H9 (cell line): Measurements from ENCODE around the gene PROCA1. TPM values are rescaled to one million over a fixed set of nuclear protein-coding genes. Genes with fewer than 3 reads are reported as not detected.
A peak's percentile ranks its signal among the peaks of the same experiment; 100 is the strongest.

Experiments used
- DNase-seq: peaks from one replicate; pipeline ENCODE4 v3.0.0-alpha.2; 2017
- H2AFZ ChIP-seq: one replicate; pipeline ENCODE4 v1.6.1; 2013; ENCODE audit warnings: mild to moderate bottlenecking, low read length, control low read depth, moderate library complexity
- H2AK5ac ChIP-seq: 2 replicates; pipeline ENCODE4 v1.6.1; 2013; ENCODE audit warnings: low read length, control low read depth, mixed read lengths; ENCODE audit not compliant: insufficient read length
- H2BK120ac ChIP-seq: one replicate; pipeline ENCODE4 v1.6.1; 2013; ENCODE audit warnings: low read depth, mild to moderate bottlenecking, low read length, control low read depth, inconsistent platforms; ENCODE audit not compliant: poor library complexity, severe bottlenecking
- H2BK12ac ChIP-seq: 2 replicates; pipeline ENCODE4 v1.6.1; 2013; ENCODE audit warnings: low read length, control low read depth, mixed read lengths, low read depth; ENCODE audit not compliant: insufficient read length
- H2BK15ac ChIP-seq: 2 replicates; pipeline ENCODE4 v1.6.1; 2013; ENCODE audit warnings: low read depth, low read length, control low read depth
- H2BK20ac ChIP-seq: one replicate; pipeline ENCODE4 v1.6.1; 2013; ENCODE audit warnings: low read depth, mild to moderate bottlenecking, low read length, control low read depth, inconsistent platforms; ENCODE audit not compliant: poor library complexity, severe bottlenecking
- H2BK5ac ChIP-seq: 2 replicates; pipeline ENCODE4 v1.6.1; 2013; ENCODE audit warnings: low read length, control low read depth, mixed read lengths; ENCODE audit not compliant: insufficient read length
- H3K14ac ChIP-seq: 2 replicates; pipeline ENCODE4 v1.6.1; 2013; ENCODE audit warnings: low read length, control low read depth; ENCODE audit not compliant: insufficient read depth
- H3K18ac ChIP-seq: 2 replicates; pipeline ENCODE4 v1.6.1; 2013; ENCODE audit warnings: low read depth, mild to moderate bottlenecking, mixed read lengths, low read length, control low read depth; ENCODE audit not compliant: insufficient read length
- H3K23ac ChIP-seq: 2 replicates; pipeline ENCODE4 v1.6.1; 2013; ENCODE audit warnings: low read length, control low read depth, mixed read lengths, low read depth; ENCODE audit not compliant: insufficient read length
- H3K23me2 ChIP-seq: 2 replicates; pipeline ENCODE4 v1.6.1; 2013; ENCODE audit warnings: low read depth, mild to moderate bottlenecking, mixed read lengths, low read length, control low read depth; ENCODE audit not compliant: insufficient read length, poor library complexity, severe bottlenecking
- H3K27ac ChIP-seq: 2 replicates; pipeline ENCODE4 v1.5.1; 2013; ENCODE audit warnings: low read length, control low read depth, mixed read lengths, low read depth; ENCODE audit not compliant: insufficient read length
- H3K27me3 ChIP-seq: 2 replicates; pipeline ENCODE4 v1.6.1; 2013; ENCODE audit warnings: low read length, control low read depth, inconsistent platforms; ENCODE audit not compliant: insufficient read depth
- H3K4ac ChIP-seq: 2 replicates; pipeline ENCODE4 v1.6.1; 2013; ENCODE audit warnings: low read depth, mild to moderate bottlenecking, control low read depth, inconsistent platforms, low read length, moderate library complexity
- H3K4me1 ChIP-seq: 2 replicates; pipeline ENCODE4 v1.6.1; 2013; ENCODE audit warnings: low read length, control low read depth, inconsistent platforms; ENCODE audit not compliant: insufficient read depth
- H3K4me2 ChIP-seq: 2 replicates; pipeline ENCODE4 v1.6.1; 2013; ENCODE audit warnings: low read length, control low read depth, mixed read lengths; ENCODE audit not compliant: insufficient read length, insufficient read depth
- H3K56ac ChIP-seq: 2 replicates; pipeline ENCODE4 v1.6.1; 2013; ENCODE audit warnings: low read depth, mild to moderate bottlenecking, mixed read lengths, low read length, control low read depth; ENCODE audit not compliant: insufficient read length
- H3K79me1 ChIP-seq: 2 replicates; pipeline ENCODE4 v1.6.1; 2013; ENCODE audit warnings: low read depth, mild to moderate bottlenecking, moderate library complexity, low read length, control low read depth, inconsistent platforms; ENCODE audit not compliant: insufficient read depth, poor library complexity, severe bottlenecking
- H3K79me2 ChIP-seq: 2 replicates; pipeline ENCODE4 v1.6.1; 2013; ENCODE audit warnings: low read length, control low read depth, inconsistent platforms; ENCODE audit not compliant: insufficient read depth
- H3K9ac ChIP-seq: 2 replicates; pipeline ENCODE4 v1.6.1; 2013; ENCODE audit warnings: low read length, control low read depth, mixed read lengths; ENCODE audit not compliant: insufficient read length; ENCODE audit errors: extremely low read depth
- H3K9me3 ChIP-seq: one replicate; pipeline ENCODE4 v1.6.1; 2013; ENCODE audit warnings: low read depth, low read length, inconsistent platforms; ENCODE audit not compliant: control insufficient read depth
- H3T11ph ChIP-seq: one replicate; pipeline ENCODE4 v1.6.1; 2013; ENCODE audit warnings: mild to moderate bottlenecking, low read length, control low read depth, inconsistent platforms
- H4K20me1 ChIP-seq: one replicate; pipeline ENCODE4 v1.6.1; 2013; ENCODE audit not compliant: control insufficient read depth, insufficient read length, insufficient read depth
- H4K5ac ChIP-seq: 2 replicates; pipeline ENCODE4 v1.6.1; 2013; ENCODE audit warnings: low read depth, mild to moderate bottlenecking, mixed read lengths, low read length, control low read depth; ENCODE audit not compliant: insufficient read length
- H4K8ac ChIP-seq: replicated peaks from 2 replicates; pipeline ENCODE4 v1.6.1; 2013; ENCODE audit warnings: low read length, control low read depth, mixed read lengths, low read depth; ENCODE audit not compliant: insufficient read length
- H4K91ac ChIP-seq: 2 replicates; pipeline ENCODE4 v1.6.1; 2013; ENCODE audit warnings: low read depth, mild to moderate bottlenecking, moderate library complexity, mixed read lengths, low read length, control low read depth; ENCODE audit not compliant: insufficient read length
- H3K27ac Mint-ChIP-seq, 3 experiments: 2 replicates in 2 of 3; 3 replicates in 1 of 3; pipeline ENCODE4 v1.8.0; 2020 to 2021; ENCODE audit warnings: mixed read lengths in 3 of 3, mild to moderate bottlenecking in 1 of 3, moderate library complexity in 1 of 3
- H3K27me3 Mint-ChIP-seq: 2 replicates; pipeline ENCODE4 v1.8.0; 2021; ENCODE audit warnings: low read depth, mild to moderate bottlenecking, moderate library complexity, mixed read lengths
- H3K36me3 Mint-ChIP-seq, 3 experiments: 2 replicates in 2 of 3; 3 replicates in 1 of 3; pipeline ENCODE4 v1.8.0; 2020 to 2021; ENCODE audit warnings: low read depth in 3 of 3, mixed read lengths in 3 of 3; ENCODE audit not compliant: insufficient read depth in 1 of 3
- H3K4me1 Mint-ChIP-seq, 2 experiments: 2 replicates each; pipeline ENCODE4 v1.8.0; 2020; ENCODE audit warnings: mixed read lengths in 2 of 2
- H3K4me3 Mint-ChIP-seq, 2 experiments: 2 replicates in 1 of 2; 3 replicates in 1 of 2; pipeline ENCODE4 v1.8.0; 2020 to 2021; ENCODE audit warnings: mild to moderate bottlenecking in 2 of 2, mixed read lengths in 2 of 2, moderate library complexity in 1 of 2
- H3K9me3 Mint-ChIP-seq, 2 experiments: 2 replicates in 1 of 2; 3 replicates in 1 of 2; pipeline ENCODE4 v1.8.0; 2020; ENCODE audit warnings: mild to moderate bottlenecking in 2 of 2, mixed read lengths in 2 of 2, moderate library complexity in 1 of 2
- WGBS: extraction: QIAGEN DNeasy Blood & Tissue Kit; methylation state at CpG from one replicate; pipeline ENCODE4 v1.1.7; 2013; ENCODE audit warnings: missing lambda C conversion rate, low lambda C conversion rate, mixed read lengths; ENCODE audit not compliant: insufficient read length; ENCODE audit errors: extremely low coverage; 5-methylcytosine and 5-hydroxymethylcytosine counted together
- total RNA-seq: library from RNA; stranded (reverse); gene quantifications from 2 replicates; pipeline ENCODE4 v1.2.1, GENCODE V29; 2021
- TF ChIP-seq, protein P1 (sequence below): fragments of 200-600 bp; sonication (generic); conservative IDR thresholded peaks from 3 replicates; pipeline ENCODE4 v1.8.0; 2021; ENCODE audit warnings: antibody characterized with exemption, mild to moderate bottlenecking

PROCA1 gene
- total RNA-seq, 1 experiment from 2014 or later, result 15.0 TPM

DNA sequence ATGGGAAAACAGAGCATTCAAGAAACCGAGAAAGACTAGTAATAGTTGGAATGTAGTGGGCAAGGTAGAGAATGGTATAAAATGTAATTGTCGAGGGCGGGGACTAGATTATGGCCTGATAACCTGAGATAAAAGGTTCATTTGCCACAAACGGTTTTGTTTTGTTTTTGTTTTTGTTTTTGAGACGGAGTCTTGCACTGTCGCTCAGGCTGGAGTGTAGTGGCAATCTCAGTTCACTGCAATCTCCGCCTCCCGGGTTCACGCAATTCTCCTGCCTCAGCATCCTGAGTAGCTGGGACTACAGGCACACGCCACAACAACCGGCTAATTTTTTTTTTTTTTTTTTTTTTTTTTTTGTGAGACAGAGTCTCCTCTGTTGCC lies 18.3 kb upstream of the PROCA1 start:
- H2BK12ac ChIP-seq, result no peak overlapping the region
- WGBS, result 100% methylated on average over 2 of the region's 11 CpGs
- no peak overlapping the region for H3K9ac ChIP-seq
- H3K14ac ChIP-seq, result no peak overlapping the region
- H3K4me1 Mint-ChIP-seq, result peaks cover 6 to 9% of the 10 kb centered on the region in 2 experiments
- peaks cover 0 to 11% (median 11%) of the 10 kb centered on the region in 3 experiments; a peak in 5 of 7 replicates for H3K36me3 Mint-ChIP-seq
- no peak overlapping the region for H4K5ac ChIP-seq
- H3K4ac ChIP-seq, result no peak overlapping the region
- H3K9me3 ChIP-seq, result no peaks in the 10 kb centered on the region
- no peak overlapping the region for H3K27ac ChIP-seq
- H3K27ac Mint-ChIP-seq, result peak overlapping the region; percentile 22 to 56 (median 52); a peak in 4 of 7 replicates
- H3T11ph ChIP-seq, result no peak overlapping the region
- no peak overlapping the region for H4K8ac ChIP-seq
- no peak for DNase-seq
- peaks cover 20% of the 10 kb centered on the region for H3K23me2 ChIP-seq
- H3K4me2 ChIP-seq, result no peak overlapping the region
- no peak overlapping the region for H2AFZ ChIP-seq
- H3K79me2 ChIP-seq, result no peaks in the 10 kb centered on the region
- no peak overlapping the region for H3K56ac ChIP-seq
- H3K27me3 ChIP-seq, result no peaks in the 10 kb centered on the region
- H3K18ac ChIP-seq, result no peak overlapping the region
- H3K9me3 Mint-ChIP-seq, result no peaks in the 10 kb centered on the region; a peak in 2 of 5 replicates
- no peaks in the 10 kb centered on the region for H4K20me1 ChIP-seq
- no peak overlapping the region for H4K91ac ChIP-seq
- no peak overlapping the region for H2BK15ac ChIP-seq
- H2BK20ac ChIP-seq, result no peak overlapping the region
- no peaks in the 10 kb centered on the region; the same call in 1 of the 2 replicates for H3K27me3 Mint-ChIP-seq
- peak overlapping the region in 1 of 2 experiments; percentile 21; a peak in 1 of 5 replicates for H3K4me3 Mint-ChIP-seq
- H2BK5ac ChIP-seq, result no peak overlapping the region
- H3K79me1 ChIP-seq, result no peaks in the 10 kb centered on the region
- TF ChIP-seq, protein P1, sequence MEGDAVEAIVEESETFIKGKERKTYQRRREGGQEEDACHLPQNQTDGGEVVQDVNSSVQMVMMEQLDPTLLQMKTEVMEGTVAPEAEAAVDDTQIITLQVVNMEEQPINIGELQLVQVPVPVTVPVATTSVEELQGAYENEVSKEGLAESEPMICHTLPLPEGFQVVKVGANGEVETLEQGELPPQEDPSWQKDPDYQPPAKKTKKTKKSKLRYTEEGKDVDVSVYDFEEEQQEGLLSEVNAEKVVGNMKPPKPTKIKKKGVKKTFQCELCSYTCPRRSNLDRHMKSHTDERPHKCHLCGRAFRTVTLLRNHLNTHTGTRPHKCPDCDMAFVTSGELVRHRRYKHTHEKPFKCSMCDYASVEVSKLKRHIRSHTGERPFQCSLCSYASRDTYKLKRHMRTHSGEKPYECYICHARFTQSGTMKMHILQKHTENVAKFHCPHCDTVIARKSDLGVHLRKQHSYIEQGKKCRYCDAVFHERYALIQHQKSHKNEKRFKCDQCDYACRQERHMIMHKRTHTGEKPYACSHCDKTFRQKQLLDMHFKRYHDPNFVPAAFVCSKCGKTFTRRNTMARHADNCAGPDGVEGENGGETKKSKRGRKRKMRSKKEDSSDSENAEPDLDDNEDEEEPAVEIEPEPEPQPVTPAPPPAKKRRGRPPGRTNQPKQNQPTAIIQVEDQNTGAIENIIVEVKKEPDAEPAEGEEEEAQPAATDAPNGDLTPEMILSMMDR, result no peak
- H2AK5ac ChIP-seq, result no peak overlapping the region
- H3K4me1 ChIP-seq, result no peaks in the 10 kb centered on the region
- H2BK120ac ChIP-seq, result no peak overlapping the region
- H3K23ac ChIP-seq, result no peak overlapping the region
